ENCODE measurements around the gene RIMBP3C.

DNA sequence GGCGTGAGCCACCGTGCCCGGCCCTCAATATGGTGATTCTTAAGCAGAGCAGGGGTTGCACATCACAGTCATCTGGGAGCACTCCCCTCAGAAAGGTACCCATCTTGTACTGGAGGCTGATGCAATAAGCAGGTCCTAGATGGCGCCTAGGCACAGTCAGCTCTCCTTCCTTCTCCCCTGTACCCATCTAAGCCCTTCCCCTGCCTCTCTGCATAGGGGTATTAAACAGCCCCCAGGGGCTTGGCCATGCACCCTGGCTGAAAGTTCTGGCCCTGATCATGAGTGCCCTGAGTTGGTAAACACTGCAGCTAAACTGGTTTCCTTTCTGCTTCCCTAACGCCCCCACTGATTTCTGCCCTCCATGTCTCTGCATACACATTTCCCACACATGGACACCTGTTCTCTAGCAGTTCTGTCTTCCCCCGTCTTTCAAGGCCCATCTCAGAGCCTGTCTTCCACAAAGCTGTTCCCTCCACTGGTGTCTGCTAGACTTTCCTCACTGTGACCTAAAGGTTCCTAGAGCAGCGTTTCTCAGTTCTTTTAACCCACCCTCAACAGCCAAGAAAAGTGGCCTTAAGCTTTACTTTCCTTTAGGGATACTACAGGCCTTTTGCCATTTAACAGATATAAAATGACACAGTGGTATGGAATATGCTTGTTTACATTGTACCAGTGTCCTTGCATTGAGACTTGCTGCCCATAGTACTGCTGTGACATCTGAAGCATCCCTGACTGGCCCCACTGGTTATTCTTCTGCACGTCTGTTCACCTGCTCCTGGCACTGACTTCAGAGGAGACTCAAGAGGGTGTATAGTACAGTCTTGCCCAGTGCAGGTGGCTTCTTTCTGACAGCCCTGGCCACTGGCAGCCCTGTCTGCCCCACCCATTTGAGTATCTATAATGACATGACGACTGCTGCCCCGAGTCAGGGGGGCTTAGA is 31.8 kb upstream of the RIMBP3C start:
- TF ChIP-seq, protein P1, sequence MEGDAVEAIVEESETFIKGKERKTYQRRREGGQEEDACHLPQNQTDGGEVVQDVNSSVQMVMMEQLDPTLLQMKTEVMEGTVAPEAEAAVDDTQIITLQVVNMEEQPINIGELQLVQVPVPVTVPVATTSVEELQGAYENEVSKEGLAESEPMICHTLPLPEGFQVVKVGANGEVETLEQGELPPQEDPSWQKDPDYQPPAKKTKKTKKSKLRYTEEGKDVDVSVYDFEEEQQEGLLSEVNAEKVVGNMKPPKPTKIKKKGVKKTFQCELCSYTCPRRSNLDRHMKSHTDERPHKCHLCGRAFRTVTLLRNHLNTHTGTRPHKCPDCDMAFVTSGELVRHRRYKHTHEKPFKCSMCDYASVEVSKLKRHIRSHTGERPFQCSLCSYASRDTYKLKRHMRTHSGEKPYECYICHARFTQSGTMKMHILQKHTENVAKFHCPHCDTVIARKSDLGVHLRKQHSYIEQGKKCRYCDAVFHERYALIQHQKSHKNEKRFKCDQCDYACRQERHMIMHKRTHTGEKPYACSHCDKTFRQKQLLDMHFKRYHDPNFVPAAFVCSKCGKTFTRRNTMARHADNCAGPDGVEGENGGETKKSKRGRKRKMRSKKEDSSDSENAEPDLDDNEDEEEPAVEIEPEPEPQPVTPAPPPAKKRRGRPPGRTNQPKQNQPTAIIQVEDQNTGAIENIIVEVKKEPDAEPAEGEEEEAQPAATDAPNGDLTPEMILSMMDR (IDR thresholded peaks at IDR 0.05; ENCODE audit: insufficient read depth, low read depth, low read length): no peak
- TF ChIP-seq EZH2 (IDR thresholded peaks at IDR 0.05; ENCODE audit: insufficient read depth, low read length): no peak

All from astrocyte (in vitro differentiated cells and primary cell).